Measurements from ENCODE around the gene ARID3A. TPM values are rescaled to one million over a fixed set of nuclear protein-coding genes. Genes with fewer than 3 reads are reported as not detected.

ARID3A gene
- total RNA-seq, 2 experiments from 2014 or later, result 28.7 to 33.2 TPM

DNA sequence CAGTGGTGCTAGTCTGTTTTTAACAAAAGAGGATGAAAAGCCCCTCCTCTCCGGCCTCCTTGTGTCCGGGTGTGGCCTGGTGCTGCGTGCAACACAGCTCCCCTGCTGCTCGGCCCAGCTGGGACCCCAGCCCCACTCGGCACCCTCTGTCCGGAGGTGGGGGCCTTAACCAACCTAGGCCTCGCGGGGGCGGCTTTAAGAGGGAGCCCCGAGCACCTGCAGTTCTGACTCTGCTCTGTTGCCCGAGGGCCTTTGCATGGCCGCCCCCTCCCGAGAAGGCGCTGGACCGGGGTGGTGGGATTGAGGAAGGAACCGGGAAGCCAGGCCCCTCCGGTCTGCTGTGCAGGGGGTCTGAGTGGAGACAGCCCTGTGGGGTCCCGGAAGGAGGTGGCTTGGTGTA is 68.7 kb downstream of the ARID3A start:
- H3K4me1 Mint-ChIP-seq, result peaks cover 7% of the 10 kb centered on the region
- no peak overlapping the region for H3K4me3 Mint-ChIP-seq
- DNase-seq (no peak), ATAC-seq (ENCODE audit: low read depth) (no peak)
- peaks cover 3% of the 10 kb centered on the region for H3K36me3 Mint-ChIP-seq
- POLR2A ChIA-PET, result no interaction called here
- H3K27ac Mint-ChIP-seq, result no peak overlapping the region
- no peaks in the 10 kb centered on the region for H3K9me3 Mint-ChIP-seq
- H3K27me3 Mint-ChIP-seq, result peaks cover 31% of the 10 kb centered on the region

DNA sequence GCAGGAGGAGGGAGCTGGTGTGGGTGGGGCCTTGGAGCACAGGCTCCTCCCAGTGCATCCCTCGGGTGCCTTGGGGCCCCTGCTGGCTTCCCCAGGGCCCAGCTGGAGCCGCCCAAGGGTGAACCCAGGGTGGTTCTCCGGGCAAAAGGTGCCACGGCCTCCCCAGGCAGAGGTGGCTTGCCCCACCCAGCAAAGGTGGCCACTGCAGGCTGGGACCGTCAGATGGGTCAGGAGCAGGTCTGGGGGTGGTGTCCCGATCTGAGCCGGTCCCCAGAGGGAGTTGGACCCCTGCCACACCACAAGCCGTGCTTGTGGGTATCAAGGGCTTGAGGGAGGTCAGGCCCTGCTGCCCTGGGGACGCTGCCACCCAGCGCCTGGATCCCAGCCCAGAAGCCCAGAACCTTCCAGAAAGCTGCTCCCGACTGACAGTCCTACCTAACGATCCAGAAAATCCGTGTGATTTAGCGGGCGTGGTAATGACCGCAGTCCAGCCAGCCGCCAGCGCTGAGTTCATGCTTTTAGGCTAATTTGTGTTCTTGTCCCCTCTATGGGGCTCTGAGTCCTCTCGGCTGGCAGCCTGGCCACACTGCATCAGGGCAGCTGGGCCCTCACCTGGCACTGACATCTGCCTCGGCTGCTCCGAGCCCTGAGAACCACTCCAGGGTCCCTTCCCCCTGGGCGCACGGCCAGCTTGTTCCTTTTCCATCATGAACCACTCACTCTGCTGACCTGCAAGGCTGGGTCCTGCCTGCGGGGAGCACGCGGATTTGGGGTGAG is 69.4 kb downstream of the ARID3A start:
- no peak overlapping the region for H3K27ac Mint-ChIP-seq
- POLR2A ChIA-PET, result interaction anchor here (1.8 kb wide), 1 partner anchor 11 kb away, joined by 6 read pairs; the partner anchor contains the start of gene WDR18
- H3K9me3 Mint-ChIP-seq, result no peaks in the 10 kb centered on the region
- H3K36me3 Mint-ChIP-seq, result peaks cover 3% of the 10 kb centered on the region
- H3K4me1 Mint-ChIP-seq, result peaks cover 7% of the 10 kb centered on the region
- H3K27me3 Mint-ChIP-seq, result peaks cover 35% of the 10 kb centered on the region
- H3K4me3 Mint-ChIP-seq, result no peak overlapping the region
- ATAC-seq (ENCODE audit: low read depth), result no peak
- no peak for DNase-seq

GRCh38 chr19:996051-996838 is 70.4 kb downstream of the ARID3A start:
- ATAC-seq (ENCODE audit: low read depth), result peak; percentile 48
- H3K27ac Mint-ChIP-seq, result no peak overlapping the region

DNA sequence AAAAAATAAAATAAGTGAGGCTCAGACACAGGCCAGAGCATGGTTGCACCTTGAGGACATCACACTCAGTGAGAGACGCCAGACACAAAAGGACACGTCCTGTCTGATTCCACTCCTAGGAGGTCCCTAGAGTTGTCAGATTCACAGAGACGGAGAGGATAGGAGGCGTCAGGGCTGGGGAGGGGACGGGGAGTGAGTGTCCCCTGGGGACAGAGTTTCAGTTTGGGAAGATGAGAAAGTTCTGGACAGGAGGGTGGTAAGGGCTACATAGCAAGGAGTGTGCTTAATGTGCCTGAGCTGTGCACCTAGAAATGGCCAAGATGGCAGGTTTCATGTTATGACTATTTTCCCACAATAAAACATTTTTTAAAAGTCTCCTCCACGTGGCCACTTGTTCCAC is 72.2 kb downstream of the ARID3A start:
- Mint-ChIP-seq H3K27me3 (peaks cover 47% of the 10 kb centered on the region), H3K4me1 (peaks cover 8% of the 10 kb centered on the region), H3K9me3 (no peaks in the 10 kb centered on the region), H3K4me3 (no peak overlapping the region), H3K27ac (no peak overlapping the region), H3K36me3 (no peaks in the 10 kb centered on the region)
- POLR2A ChIA-PET, result interaction anchor here (1.2 kb wide), 1 partner anchor 21 kb away, joined by 3 read pairs; no protein-coding TSS in a partner anchor
- no peak for DNase-seq
- no peak for ATAC-seq (ENCODE audit: low read depth)

More at GRCh38 chr19:996051-996838, 70.4 kb downstream of the ARID3A start:
- Mint-ChIP-seq H3K4me3 (peak overlapping the region; percentile 44), H3K9me3 (no peaks in the 10 kb centered on the region), H3K4me1 (peaks cover 8% of the 10 kb centered on the region), H3K27me3 (peaks cover 41% of the 10 kb centered on the region), H3K36me3 (no peaks in the 10 kb centered on the region)
- POLR2A ChIA-PET, result interaction anchor here (1.0 to 1.8 kb wide), 6 partner anchors 12 to 83 kb away, joined by 3 to 6 read pairs (median 3); partner anchors contain the start of genes CNN2 and WDR18
- peak; percentile 69 for DNase-seq

- ATAC-seq (ENCODE audit: low read depth), result no peak
- DNase-seq, result no peak
- no peaks in the 10 kb centered on the region for H3K9me3 Mint-ChIP-seq
- peaks cover 47% of the 10 kb centered on the region for H3K27me3 Mint-ChIP-seq
- H3K27ac Mint-ChIP-seq, result no peak overlapping the region
- no peak overlapping the region for H3K4me3 Mint-ChIP-seq
- H3K4me1 Mint-ChIP-seq, result peaks cover 8% of the 10 kb centered on the region
- POLR2A ChIA-PET, result no interaction called here
- no peaks in the 10 kb centered on the region for H3K36me3 Mint-ChIP-seq
Observed at GRCh38 chr19:999379-999719, 73.5 kb downstream of the ARID3A start.

DNA sequence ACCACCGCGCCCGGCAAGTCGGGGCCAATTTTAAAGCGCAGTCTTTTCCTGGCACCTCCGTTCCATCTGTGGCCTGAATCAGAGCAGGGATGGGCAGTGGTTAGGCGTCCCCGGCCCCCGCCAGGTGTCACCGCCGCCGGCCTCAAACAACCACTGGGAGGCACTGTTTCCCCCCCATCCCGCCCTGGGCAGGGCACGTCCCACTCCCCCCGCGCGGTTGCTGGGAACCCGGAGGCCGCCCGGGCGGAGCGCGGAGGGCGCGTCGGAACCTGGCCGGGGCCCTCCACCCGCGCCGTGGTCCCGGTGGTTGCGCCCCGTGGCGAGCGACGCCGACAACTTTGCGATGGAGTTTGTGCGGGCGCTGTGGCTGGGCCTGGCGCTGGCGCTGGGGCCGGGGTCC is 74.3 kb downstream of the ARID3A start, which contains the start of gene GRIN3B:
Gene GRIN3B (plus strand): TSS at position 325 of the 400 bp plus-strand sequence. CDS start 19 bp downstream, at position 344.
- POLR2A ChIA-PET, result no interaction called here
- no peaks in the 10 kb centered on the region for H3K9me3 Mint-ChIP-seq
- H3K36me3 Mint-ChIP-seq, result no peaks in the 10 kb centered on the region
- DNase-seq (peak; percentile 69), ATAC-seq (ENCODE audit: low read depth) (peak; percentile 40)
- peaks cover 8% of the 10 kb centered on the region for H3K4me1 Mint-ChIP-seq
- peaks cover 47% of the 10 kb centered on the region for H3K27me3 Mint-ChIP-seq
- H3K4me3 Mint-ChIP-seq, result peak within 1 kb of the TSS; percentile 25
- no peak within 1 kb of the TSS for H3K27ac Mint-ChIP-seq

DNA sequence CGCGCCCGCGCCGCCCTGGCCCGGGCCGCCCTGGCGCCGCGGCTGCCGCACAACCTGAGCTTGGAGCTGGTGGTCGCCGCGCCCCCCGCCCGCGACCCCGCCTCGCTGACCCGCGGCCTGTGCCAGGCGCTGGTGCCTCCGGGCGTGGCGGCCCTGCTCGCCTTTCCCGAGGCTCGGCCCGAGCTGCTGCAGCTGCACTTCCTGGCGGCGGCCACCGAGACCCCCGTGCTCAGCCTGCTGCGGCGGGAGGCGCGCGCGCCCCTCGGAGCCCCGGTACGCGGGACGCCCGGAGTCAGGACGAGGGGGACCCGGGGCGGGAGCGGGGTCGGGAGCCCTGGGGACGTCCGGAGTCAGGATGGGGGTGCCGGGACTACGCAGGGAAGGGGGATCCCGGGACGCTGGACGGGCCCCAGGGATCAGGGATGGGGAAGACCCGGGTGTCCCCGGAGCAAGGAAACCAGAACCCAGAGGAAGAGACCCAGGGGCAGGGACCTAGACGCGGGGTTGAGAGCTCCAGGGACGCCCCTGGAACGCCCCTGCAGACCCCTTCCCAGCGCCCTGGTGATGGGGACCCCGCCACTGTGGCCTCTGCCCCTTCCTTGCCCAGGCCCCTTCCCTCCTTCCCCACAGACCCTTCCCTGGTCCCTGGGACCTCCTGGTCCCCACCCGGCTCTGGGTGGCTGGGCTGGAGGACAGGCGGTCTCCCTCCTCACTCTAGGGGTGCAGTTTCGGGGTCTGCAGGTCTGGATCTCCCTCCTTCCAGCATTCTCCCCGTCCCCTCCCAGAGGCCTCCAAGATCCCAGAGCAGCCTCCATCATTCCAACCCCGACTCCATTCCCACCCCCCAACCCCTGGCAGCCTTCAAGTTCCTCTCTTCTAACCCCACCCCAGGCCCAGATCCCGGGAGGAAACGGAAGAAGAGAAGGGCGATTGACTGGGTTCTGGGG is 75.0 kb downstream of the ARID3A start:
- Mint-ChIP-seq H3K4me1 (peaks cover 8% of the 10 kb centered on the region), H3K4me3 (peak overlapping the region; percentile 25), H3K27me3 (peaks cover 47% of the 10 kb centered on the region), H3K36me3 (no peaks in the 10 kb centered on the region), H3K9me3 (no peaks in the 10 kb centered on the region), H3K27ac (no peak overlapping the region)
- no peak for ATAC-seq (ENCODE audit: low read depth)
- DNase-seq, result no peak
- POLR2A ChIA-PET, result interaction anchor here (0.6 to 0.8 kb wide), 5 partner anchors 22 to 416 kb away, joined by 3 to 5 read pairs (median 3); no protein-coding TSS in a partner anchor

DNA sequence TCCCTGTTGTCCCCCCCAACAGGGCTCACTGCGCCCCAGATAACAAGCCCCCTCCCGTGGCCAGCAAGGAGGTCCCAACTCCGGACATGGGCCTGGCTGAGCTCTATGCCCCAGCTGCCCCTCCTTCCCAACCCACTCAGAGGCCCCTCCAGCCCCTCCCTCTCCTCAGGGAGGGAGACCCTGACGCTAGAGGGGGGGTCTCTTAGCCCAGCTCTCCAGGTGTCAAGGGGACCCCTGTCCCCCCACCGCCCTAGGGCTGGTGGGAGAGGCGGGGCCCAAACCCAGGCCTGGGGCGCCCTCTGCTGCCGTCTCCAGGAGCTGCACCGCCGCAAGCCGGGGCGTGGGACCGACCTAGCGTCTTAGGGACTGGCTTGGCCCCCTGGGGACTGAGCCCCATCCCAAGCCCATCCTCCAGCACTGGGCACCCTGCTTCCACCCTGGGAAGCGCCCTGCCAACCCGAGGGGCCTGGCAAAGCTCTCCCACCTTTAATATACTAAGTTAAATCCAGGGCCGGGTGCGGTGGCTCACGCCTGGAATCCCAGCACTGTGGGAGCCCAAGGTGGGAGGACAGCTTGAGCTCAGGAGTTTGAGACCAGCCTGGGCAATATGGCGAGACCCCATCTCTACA is 75.8 kb downstream of the ARID3A start:
- Mint-ChIP-seq H3K27me3 (peaks cover 42% of the 10 kb centered on the region), H3K4me3 (no peak overlapping the region), H3K9me3 (no peaks in the 10 kb centered on the region), H3K4me1 (peaks cover 4% of the 10 kb centered on the region), H3K27ac (no peak overlapping the region), H3K36me3 (no peaks in the 10 kb centered on the region)
- DNase-seq (peak; percentile 85), ATAC-seq (ENCODE audit: low read depth) (peak; percentile 55)
- POLR2A ChIA-PET, result interaction anchor here (0.6 to 0.8 kb wide), 3 partner anchors 81 to 200 kb away, joined by 3 to 5 read pairs (median 3); no protein-coding TSS in a partner anchor

- POLR2A ChIA-PET, result interaction anchor here (0.9 kb wide), 1 partner anchor 36 kb away, joined by 5 read pairs; no protein-coding TSS in a partner anchor
- Mint-ChIP-seq H3K27ac (no peak overlapping the region), H3K9me3 (no peaks in the 10 kb centered on the region), H3K36me3 (no peaks in the 10 kb centered on the region), H3K27me3 (peaks cover 34% of the 10 kb centered on the region), H3K4me3 (no peak overlapping the region), H3K4me1 (peaks cover 4% of the 10 kb centered on the region)
- DNase-seq (no peak), ATAC-seq (ENCODE audit: low read depth) (no peak)
Observed at GRCh38 chr19:1002600-1002999, 76.8 kb downstream of the ARID3A start.

DNA sequence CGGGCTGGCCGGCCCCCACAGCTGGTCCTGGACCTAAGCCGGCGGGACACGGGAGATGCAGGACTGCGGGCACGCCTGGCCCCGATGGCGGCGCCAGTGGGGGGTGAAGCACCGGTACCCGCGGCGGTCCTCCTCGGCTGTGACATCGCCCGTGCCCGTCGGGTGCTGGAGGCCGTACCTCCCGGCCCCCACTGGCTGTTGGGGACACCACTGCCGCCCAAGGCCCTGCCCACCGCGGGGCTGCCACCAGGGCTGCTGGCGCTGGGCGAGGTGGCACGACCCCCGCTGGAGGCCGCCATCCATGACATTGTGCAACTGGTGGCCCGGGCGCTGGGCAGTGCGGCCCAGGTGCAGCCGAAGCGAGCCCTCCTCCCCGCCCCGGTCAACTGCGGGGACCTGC is 77.4 kb downstream of the ARID3A start:
- POLR2A ChIA-PET, result interaction anchor here (0.9 kb wide), 1 partner anchor 36 kb away, joined by 5 read pairs; no protein-coding TSS in a partner anchor
- ATAC-seq (ENCODE audit: low read depth) (no peak), DNase-seq (no peak)
- peaks cover 27% of the 10 kb centered on the region for H3K27me3 Mint-ChIP-seq
- no peak overlapping the region for H3K4me3 Mint-ChIP-seq
- peaks cover 4% of the 10 kb centered on the region for H3K4me1 Mint-ChIP-seq
- no peak overlapping the region for H3K27ac Mint-ChIP-seq
- H3K36me3 Mint-ChIP-seq, result no peaks in the 10 kb centered on the region
- H3K9me3 Mint-ChIP-seq, result no peaks in the 10 kb centered on the region

DNA sequence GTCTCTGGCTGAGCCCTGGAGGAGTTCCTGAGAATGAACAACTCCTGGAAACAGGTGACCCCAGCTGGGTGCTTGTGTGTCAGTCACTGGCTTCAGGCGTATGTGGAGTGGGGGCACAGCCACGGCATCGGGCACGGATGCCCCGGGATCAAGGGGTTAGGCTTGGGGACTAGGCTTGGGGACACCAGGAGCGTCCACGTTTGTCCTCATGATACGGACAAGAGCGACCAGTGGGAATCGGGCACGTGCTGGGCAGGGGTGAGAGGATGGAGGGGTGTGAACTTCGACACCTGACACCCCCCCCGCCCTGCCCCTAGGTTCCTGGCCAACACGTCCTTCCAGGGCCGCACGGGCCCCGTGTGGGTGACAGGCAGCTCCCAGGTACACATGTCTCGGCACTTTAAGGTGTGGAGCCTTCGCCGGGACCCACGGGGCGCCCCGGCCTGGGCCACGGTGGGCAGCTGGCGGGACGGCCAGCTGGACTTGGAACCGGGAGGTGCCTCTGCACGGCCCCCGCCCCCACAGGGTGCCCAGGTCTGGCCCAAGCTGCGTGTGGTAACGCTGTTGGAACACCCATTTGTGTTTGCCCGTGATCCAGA is 78.5 kb downstream of the ARID3A start:
- Mint-ChIP-seq H3K4me1 (peaks cover 4% of the 10 kb centered on the region), H3K27ac (no peak overlapping the region), H3K4me3 (no peak overlapping the region), H3K9me3 (no peaks in the 10 kb centered on the region), H3K36me3 (no peaks in the 10 kb centered on the region), H3K27me3 (peaks cover 18% of the 10 kb centered on the region)
- DNase-seq (no peak), ATAC-seq (ENCODE audit: low read depth) (no peak)
- POLR2A ChIA-PET, result interaction anchor here (0.6 to 1.6 kb wide), 2 partner anchors 20 to 190 kb away, joined by 3 to 4 read pairs; partner anchors contain the start of gene WDR18

Data from activated naive CD8-positive, alpha-beta T cell treated with anti-CD3 and anti-CD28 coated beads, Interleukin-2, amount 10 ng/mL, durations not matched to agents 7 days and 5 days (primary cell).